CD4-positive, alpha-beta T cell treated with Interleukin-17A for 1 hour (primary cell): Measurements from ENCODE around the gene ETFBKMT.

Experiments
- DNase-seq: peaks from one replicate; pipeline ENCODE4 v3.0.0-alpha.2; 2020

Gene ETFBKMT

GRCh38 chr12:31659087-31659942, at the start of gene ETFBKMT:
Gene ETFBKMT (plus strand): TSS chr12:31659688. CDS start chr12:31661954, 2,266 bp downstream.
- peak; percentile 96 for DNase-seq

DNA sequence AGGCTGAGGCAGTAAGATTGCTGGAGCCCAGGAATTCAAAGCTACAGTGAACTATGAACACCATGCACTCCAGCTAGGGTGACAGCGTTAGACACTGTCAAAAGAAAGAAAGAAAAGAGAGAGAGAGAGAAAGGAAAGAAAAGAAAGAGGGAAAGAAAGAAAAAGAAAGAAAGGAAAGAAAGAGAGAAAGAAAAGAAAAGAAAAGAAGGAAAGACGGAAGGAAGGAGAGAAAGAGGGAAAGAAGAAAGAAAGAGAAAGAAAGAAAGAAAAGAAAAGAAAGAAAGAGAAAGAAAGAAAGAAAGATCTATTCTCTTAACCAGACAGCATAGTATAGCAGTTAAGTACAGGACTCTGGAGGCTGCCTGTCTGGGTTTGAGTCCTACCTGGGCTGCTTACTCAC, 46.7 kb upstream of the ETFBKMT start:
- no peak for DNase-seq

DNA sequence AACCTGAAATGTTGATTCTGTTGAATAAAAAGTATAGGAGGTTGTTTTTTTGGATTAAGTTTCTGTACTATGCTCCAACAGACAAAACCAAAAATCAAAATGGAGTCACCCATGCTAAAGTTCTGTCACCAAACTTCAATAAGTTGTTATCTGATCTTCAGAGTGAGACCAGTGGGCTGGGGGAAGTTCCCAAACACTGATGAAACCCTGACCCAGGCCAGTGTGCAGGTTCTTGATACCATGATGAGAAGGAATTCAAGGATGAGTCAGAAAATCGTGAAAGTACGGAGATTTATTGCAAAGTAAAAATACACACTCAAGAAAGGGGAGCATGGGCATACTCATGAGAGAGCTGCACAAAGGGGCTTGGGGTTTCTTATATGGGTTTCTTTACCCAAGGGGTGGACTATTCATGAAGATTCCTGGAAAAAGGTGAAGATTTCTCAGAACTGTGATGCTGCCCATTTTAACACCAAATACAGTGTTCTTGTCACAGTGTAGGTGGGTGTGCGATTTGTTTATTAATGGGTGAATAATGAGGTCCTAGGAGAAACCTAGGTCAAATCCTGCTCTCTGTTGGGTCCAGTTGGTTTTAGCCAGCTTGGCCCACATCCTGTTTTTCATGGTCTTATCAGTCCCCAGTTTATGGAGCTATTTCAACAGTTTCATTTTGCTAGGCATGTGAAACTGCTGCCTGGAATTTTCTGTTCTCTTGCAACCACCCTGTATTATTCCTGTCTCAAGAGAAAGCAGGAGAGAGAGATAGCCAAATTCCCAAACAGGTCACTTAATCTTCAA, 41.1 kb upstream of the ETFBKMT start:
- no peak for DNase-seq

GRCh38 chr12:31620311-31620710, 39.2 kb upstream of the ETFBKMT start:
- DNase-seq, result no peak

- DNase-seq, result no peak
These were observed 37.5 kb upstream of the ETFBKMT start for GRCh38 chr12:31622038-31622437.

GRCh38 chr12:31626270-31626995, 33.1 kb upstream of the ETFBKMT start:
- no peak for DNase-seq

- DNase-seq, result no peak
These were observed 31.9 kb upstream of the ETFBKMT start for GRCh38 chr12:31627456-31628054.

GRCh38 chr12:31629756-31630732, 29.4 kb upstream of the ETFBKMT start:
- no peak for DNase-seq

GRCh38 chr12:31631023-31631724, 28.3 kb upstream of the ETFBKMT start:
- DNase-seq, result no peak

DNA sequence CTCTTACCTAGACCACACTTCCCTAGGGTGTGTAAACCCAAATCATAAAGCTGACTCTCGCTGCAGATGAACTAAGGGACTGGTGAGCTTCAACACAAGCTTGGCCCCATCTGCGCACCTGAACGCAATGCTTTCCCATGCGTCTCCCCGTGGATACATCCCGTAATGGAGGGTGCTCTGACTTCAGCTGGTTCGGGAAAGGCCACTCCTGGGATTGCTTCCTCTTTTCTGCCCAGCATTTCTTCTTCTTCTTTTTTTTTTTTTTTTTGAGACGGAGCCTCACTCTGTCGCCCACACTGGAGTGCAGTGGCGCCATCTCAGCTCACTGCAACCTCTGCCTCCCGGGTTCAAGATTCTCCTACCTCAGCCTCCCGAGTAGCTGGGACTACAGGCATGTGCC, 27.7 kb upstream of the ETFBKMT start:
- no peak for DNase-seq

DNA sequence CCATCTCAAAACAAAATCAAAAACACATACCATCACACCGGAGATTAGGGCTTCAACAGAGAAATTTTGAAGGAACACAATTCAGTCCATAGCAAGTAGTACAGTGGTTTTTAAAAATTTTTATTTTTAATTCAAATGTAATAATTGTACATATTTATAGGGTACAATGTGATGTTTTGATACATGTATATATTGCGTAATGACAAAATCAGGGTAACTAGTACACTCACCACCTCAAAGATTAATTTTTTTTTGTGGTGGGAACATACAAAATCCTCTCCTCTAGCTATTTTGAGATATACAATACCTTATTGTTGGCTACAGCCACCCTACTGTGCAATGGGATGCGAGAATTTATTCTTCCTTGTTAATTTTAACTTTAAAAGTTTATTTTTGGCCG, 26.0 kb upstream of the ETFBKMT start:
- no peak for DNase-seq

GRCh38 chr12:31634620-31635019, 24.9 kb upstream of the ETFBKMT start:
- no peak for DNase-seq

DNA sequence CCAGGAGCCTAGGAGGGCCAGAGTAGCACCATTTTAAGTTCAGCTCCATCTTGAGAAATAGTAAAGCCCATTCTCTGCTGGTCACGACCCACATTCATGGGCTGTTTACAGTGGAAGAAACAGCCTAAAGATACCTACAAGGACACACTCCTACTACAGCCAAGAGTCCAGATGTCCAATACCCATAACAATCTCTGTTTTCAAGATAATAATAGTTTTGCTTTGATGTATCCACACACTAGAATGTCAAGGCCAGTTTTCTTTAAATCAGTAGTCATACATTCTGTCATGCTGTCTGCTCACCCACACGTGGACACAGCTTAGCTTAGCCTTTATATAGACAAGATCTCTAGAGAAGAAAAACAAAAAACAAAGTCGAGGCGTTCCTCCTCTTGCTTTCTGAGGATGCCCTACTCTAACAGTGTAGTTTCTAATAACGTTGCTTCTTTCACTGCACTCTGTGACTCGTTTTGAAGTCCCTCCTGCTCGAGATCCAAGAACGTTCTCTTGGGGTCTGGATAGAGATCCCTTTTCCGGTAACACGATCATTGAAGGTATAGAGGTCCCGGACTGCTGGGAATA, 17.9 kb upstream of the ETFBKMT start:
- no peak for DNase-seq

DNA sequence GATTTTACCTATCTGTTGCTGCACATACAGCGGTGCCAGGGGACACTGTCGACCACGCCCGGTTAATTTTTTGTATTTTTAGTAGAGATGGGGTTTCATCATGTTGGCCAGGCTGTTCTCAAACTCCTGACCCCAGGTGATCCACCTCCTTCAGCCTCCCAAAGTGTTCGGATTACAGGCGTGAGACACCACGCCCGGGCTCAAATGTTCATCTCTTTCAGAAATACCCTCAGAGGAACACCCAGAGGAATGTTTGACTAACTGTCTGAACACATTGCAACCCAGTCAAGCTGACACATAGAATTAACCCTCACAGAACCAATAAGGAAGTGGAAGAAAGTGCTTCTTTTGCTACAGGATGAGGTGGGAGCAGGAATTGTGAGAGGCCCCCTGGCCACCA, 15.0 kb upstream of the ETFBKMT start:
- no peak for DNase-seq

GRCh38 chr12:31645924-31646323, 13.6 kb upstream of the ETFBKMT start:
- DNase-seq, result no peak

DNA sequence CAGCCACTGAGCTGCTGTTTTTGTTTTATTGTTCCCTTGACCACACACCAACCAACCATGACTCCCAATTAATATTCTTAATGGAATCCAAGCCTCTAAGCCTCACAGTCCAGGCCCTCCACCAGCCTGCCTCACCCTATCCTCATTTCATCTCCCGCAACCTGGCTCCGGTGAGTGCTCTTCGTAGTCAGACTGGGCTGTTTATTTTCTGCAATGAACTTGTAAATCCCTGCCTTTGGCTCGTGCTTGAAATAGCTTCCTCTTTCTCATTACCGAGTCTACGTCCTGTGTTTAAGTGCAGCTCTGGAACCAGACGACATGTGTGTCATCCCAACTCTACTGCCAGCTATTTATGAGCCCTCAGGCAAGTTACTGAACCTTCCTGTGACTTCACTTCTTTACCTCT, 12.4 kb upstream of the ETFBKMT start:
- DNase-seq, result no peak

GRCh38 chr12:31650918-31651317, 8.6 kb upstream of the ETFBKMT start:
- DNase-seq, result no peak

DNA sequence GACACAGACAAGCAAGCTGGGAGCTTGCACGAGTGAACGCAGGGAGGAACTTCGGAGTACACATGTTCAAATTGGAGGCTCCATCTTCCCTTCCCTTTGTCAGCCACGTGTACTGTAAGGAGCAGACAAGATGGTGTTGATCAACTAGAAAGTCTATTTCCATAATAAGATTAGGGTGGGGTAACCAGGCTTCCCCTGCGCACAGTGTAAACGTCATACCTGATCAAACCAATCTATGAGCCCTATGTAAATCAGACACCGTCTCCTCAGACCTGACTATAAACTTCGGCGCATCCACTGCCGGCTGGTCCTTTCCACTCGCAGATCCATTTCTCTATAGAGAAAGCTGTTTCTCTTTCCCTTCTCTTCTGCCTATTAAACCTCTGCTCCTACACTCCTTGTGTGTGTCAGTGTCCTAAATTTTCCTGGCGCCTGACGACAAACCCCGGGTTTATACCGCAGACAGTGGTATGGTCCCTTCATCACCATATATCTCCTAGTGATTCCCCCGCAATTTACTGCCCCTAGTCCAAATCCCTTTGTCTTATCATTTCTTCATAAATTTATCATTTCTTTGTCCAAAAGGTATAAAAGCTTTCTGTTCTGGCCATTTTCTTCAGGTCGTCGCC, 7.5 kb upstream of the ETFBKMT start:
- DNase-seq, result no peak

DNA sequence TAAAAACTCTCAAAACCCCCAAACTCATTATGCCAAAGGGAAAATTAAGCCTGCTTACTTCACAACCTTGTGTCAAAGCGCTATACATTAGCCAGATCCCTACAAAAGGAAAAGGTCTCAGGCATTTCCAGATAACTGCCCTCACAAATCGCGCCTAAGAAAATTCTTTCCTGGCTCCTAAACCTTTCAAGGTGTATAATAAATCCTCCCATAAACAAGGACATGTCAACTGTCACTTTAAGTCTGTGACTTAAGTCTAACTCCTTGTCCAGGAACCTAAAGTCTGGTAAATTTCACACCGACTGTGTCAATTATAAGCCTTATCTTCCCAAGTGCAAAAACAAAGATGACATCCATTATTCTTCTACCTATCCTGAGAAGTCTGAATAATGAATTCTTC, 4.3 kb upstream of the ETFBKMT start:
- DNase-seq, result no peak

DNA sequence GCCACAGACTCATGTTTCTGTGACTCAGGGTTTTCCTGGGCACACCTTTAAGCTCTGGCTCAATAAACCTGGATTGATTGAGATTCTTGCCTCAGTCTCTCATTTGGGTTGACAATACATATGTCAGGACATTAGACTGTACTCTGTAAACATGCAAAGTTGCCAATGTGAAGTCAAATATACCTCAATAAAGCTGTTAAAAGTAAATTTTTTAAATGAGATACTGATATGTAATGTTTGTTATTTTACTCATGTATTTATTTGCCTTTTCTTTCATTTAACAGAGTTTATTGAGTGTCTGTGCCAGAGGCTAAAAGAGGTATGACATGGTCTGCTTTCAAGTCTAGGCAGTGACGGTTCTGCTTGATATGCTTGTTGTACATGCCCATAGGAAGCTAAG, 3.7 kb upstream of the ETFBKMT start:
- DNase-seq, result no peak
